Left colon (tissue), 2 donors: ENCODE results near the gene OVOL2. TPM values are rescaled to one million over a fixed set of nuclear protein-coding genes. Genes with fewer than 3 reads are reported as not detected.

ENCODE experiments used
- ATAC-seq: fragments of 200-7000 bp; cut with Tn5 transposase; one replicate; pipeline ENCODE4 v1.9.1; 2020; ENCODE audit warnings: mild to moderate bottlenecking, moderate library complexity
- DNase-seq, 2 donors: peaks; one replicate each; pipeline ENCODE4 v3.0.0-alpha.2; 2020
- intact Hi-C, 2 donors: fragments of 100-400 bp; cut with DNase I in 1 of 2; cut with micrococcal nuclease in 1 of 2; formaldehyde crosslinking; loops; one replicate each; pipeline versions ENCODE4 v1.11.2 to v1.14.0; 2022; cut with DNase I, micrococcal nuclease
- total RNA-seq, 2 donors: library from RNA; stranded (reverse); fragmentation: NEBNext Ultra II Directional; extraction: Animal tissue kit (Norgen Biotek cat#: 25700); gene quantifications; one replicate each; pipeline ENCODE4 v1.2.1, GENCODE V29; 2021
- donor health status: DM: no; HTN: no; CAD: no.
- donor health status: DM: yes; HTN: yes; CAD: no.

The OVOL2 gene
- total RNA-seq, 2 donors from 2014 or later = 17.0 to 21.7 TPM

DNA sequence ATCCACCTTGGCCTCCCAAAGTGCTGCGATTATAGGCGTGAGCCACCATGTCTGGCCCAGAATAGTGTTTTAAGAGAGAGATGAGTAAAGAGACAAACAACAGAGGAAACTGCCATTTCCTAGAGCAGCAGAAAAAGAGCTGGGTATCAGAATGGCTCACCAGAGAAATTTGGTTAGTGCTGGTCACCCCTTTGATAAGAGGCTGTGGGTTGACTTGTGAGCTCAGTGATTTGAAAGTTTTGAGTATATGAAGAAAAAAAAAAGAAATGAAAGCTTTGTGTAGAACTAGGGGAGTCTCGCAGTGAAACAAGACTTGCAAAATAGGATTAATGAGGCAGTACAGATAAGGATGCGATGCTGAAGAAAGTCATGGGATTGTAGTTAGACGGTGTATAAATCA is 59.3 kb downstream of the OVOL2 start:
- intact Hi-C loops = loop anchor here in 1 of 2 donors (10.0 kb wide), 1 partner anchor 494 kb away; no protein-coding TSS in a partner anchor
- no peak for ATAC-seq
- no peak for DNase-seq

DNA sequence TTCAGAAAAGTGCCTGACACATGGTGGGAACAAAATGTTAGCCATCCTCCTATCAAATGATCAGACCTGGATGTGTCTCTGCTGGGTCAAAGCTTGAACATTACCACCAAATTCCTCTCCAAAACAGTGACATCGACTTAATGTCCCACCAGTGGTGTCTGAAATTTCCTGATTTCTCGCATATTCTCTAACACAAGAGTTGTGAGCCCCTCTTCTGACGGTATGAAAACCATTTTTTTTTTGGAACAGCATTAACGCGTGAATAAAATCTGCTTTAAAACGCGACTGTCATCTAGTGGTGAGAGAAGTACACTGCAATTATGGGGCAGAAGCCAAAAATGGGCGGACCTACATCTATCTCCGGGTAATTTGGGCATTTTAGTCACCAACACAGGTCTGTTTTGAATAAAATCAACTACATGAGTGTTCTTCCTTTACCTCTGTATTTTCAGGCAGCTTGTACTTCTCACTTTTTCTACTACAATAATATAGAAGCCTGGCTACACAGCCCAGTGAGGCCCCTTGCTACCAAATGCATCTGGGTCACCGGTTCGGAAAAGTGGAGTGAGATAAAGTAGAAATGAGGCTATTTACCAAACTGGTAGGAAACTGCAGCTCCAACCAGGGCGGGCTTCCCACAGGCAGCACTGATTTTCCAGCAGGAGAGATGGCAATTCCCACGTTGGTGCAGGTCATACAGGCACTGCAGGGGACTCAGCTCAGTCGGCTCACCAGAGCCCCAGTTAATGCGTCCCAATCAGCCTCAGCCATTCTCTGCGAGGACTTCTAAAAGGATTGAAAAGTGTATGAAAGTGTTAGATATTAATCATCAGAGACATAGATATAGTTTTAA is 61.5 kb downstream of the OVOL2 start:
- ATAC-seq = peak; percentile 63
- peak in 1 of 2 donors; percentile 29 for DNase-seq
- intact Hi-C loops = loop anchor here in 1 of 2 donors (10.0 kb wide), 1 partner anchor 491 kb away; no protein-coding TSS in a partner anchor

DNA sequence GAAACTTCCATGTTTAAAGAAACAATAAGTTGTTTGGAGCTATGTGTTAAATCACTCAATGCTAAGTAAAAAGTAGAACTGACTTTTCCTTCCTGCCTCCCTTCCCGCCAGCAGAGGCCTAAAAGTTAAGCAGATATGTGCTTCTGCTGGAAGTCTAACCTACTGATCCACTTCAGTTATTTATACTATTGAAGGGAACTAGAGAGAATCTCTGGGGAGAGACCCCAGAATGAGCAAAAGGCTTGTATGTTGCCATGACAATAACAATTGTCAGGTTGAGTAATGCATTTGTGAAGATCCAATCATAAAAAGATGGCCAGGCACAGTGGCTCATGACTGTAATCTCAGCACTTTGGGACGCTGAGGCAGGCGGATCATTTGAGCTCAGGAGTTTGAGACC is 64.2 kb downstream of the OVOL2 start:
- no peak for DNase-seq
- intact Hi-C loops = loop anchor here in 1 of 2 donors (10.0 kb wide), 1 partner anchor 489 kb away; no protein-coding TSS in a partner anchor
- ATAC-seq = no peak

DNA sequence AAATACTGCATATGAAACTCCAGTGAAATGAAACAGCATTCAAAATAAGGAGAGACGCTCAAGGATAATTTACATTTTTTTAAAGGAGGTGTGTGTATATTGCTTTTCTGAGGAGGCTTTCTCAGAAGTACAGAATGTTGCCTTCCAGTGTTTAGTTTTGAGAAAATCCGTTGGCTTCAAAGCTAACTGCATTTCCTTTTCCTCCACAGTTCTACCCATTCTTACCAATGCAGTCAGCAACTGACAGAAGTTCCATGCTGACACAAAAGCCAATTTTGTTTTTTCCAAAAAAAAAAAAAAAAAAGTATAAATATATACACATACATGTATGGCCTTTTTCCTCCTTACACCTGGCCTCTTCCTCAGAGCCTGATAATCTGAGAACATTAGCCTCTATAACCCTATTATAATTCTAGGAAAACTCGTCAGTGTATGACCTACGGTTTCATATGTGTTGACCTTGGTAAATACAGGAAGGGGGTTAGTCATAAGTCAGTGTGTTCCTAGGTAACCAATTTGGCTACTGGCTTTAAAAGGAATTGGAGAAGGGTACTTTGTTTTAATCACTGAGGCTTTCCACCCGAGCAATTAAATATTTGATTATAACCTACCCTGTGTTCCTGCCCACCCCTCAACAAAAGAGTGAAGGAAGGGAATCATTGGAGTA is 64.7 kb downstream of the OVOL2 start:
- no peak for DNase-seq
- peak; percentile 43 for ATAC-seq
- intact Hi-C loops = loop anchor here in 1 of 2 donors (10.0 kb wide), 1 partner anchor 488 kb away; no protein-coding TSS in a partner anchor

DNA sequence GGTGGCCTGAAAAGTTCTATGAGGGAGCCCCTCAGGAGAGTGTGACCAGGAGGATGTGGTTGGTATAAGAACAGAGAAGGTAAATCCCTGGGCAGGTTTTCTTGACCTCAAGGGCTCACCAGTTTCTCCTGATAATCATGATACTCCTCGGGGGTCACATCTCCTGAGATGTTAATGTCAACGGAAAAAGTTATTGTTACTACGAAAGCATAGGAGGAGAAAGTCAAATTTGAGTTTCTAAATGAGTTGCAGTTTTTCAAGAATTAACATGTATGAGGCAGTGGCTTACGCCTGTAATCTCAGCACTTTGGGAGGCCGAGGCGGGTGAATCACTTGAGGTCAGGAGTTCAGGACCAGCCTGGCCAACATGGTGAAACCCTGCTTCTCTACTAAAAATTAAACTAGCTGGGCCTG is 65.5 kb downstream of the OVOL2 start:
- intact Hi-C loops = loop anchor here in 1 of 2 donors (10.0 kb wide), 1 partner anchor 487 kb away; no protein-coding TSS in a partner anchor
- ATAC-seq (no peak), DNase-seq (no peak)

DNA sequence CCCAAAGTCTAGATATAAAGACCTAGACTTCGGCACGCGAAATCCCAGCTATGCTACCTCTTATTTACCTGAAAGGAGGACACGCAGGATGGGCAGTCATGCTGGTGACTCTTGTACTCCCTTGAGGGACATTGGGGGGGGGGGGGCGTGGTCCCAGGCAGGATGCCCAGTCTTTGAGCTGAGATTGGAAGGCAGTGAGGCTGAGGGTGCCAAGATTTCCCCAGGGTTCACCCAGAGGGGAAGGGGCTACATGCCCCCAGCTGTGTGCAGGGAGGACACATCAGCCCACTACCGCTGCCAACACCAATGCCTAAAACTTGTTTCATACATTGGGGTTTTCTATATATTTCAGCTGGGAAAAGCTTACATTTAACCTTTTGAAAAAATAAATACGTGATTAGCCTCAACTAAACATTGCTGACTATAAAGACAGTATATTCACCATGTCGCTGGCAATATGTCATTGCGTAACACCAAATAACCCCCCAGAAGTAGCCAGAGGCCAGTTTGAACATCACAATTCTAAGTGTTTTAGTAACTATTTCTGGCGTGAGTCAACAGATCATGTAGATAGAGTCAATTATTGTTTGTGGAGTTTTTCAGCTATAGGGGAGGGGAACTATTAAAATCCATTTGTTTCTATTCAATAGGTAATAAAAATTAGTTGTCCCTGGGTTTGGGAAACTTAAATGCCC is 67.3 kb downstream of the OVOL2 start:
- intact Hi-C loops = loop anchor here in 1 of 2 donors (10.0 kb wide), 1 partner anchor 486 kb away; no protein-coding TSS in a partner anchor
- no peak for ATAC-seq
- DNase-seq = no peak

DNA sequence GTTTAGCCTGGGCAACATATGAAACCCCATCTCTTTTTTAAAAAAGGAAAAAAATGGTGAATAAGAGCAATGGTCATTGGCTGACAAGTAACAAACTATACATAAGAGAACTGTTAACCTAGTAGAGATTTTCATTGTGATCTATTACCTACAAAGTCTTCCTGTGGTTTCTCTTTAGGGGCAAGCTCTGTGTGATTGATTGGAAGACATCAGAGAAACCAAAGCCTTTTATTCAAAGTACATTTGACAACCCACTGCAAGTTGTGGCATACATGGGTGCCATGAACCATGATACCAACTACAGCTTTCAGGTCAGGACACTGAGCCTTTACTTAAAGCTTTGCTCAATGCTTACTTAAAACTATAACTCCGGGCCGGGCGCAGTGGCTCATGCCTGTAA is 69.7 kb downstream of the OVOL2 start:
- intact Hi-C loops = no loop called here
- ATAC-seq (no peak), DNase-seq (no peak)

DNA sequence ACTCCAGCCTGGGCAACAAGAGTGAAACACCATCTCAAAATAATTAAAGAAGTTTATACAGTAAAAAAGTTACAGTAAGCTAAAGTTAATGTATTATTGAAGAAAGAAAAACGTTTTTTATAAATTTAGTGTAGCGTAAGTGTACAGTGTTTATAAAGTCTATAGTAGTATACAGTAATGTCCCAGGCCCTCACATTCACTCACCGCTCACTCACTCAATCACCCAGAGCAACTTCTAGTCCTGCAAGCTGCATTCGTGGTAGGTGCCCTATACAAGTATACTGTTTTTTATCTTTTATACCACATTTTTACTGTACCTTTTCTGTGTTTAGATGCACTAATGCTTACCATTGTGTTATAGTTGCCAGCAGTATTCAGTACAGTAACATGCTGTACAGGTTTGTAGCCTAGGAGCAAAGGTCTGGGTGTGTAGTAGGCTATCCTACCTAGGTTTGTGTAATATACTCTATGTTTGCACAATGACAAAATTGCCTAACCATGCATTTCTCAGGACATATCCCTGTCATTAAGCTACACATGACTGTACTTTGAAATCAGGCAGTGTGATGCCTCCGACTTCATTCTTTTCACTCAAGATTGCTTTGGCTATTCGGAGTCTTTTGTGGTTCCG is 72.2 kb downstream of the OVOL2 start:
- intact Hi-C loops = no loop called here
- ATAC-seq (peak; percentile 97), DNase-seq (no peak)

DNA sequence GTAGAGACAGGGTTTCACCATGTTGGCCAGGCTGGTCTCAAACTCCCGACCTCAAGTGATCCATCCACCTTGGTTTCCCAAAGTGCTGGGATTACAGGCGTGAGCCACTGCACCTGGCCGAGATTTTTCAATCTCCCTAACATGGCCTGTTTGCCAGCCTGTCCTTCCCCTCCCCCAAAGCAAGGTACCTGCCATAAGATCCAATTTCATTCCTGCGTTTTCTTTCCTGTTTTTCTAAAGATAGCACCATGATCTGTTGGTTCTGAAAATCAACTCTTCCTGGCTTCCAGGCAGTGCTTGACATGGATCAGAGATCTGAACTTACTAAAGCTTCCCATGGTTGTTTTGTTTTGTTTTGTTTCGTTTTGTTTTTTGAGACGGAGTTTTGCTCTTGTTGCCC is 81.4 kb downstream of the OVOL2 start:
- ATAC-seq (no peak), DNase-seq (no peak)
- intact Hi-C loops = no loop called here

Other genes with a start within 250 kb of the OVOL2 start
- 10 to 100 TPM; 95.3 to 98.4 TPM for gene SNX5, start 89.1 kb downstream of the OVOL2 start, total RNA-seq
- 10 to 100 TPM; 17.1 to 22.0 TPM for gene MGME1, start 88.9 kb downstream of the OVOL2 start, total RNA-seq
- 10 to 100 TPM; 11.6 to 16.8 TPM for gene KAT14, start 79.9 kb upstream of the OVOL2 start, total RNA-seq
- gene PET117, start 79.9 kb upstream of the OVOL2 start, total RNA-seq = 10 to 100 TPM; 14.8 to 16.8 TPM
- gene ZNF133, start 230.6 kb upstream of the OVOL2 start, total RNA-seq = 1 to 10 TPM; 6.2 to 9.3 TPM